GM12878 (cell line): ENCODE data around the gene ADCY9.

Experiments used
- POLR2A ChIP-seq: IDR thresholded peaks from 2 replicates; pipeline ENCODE4 v1.6.1; 2011; ENCODE audit warnings: low read depth, mild to moderate bottlenecking, low read length
- TCF12 ChIP-seq: IDR thresholded peaks from 2 replicates; pipeline ENCODE4 v1.6.1; 2011; ENCODE audit warnings: low read depth, mild to moderate bottlenecking, low read length
- ZNF622 ChIP-seq: fragments of 450-650 bp; IDR thresholded peaks from 2 replicates; pipeline ENCODE4 v1.6.1; 2017; ENCODE audit warnings: mild to moderate bottlenecking, inconsistent platforms
- TF ChIP-seq, protein P1 (sequence below), 3 experiments: IDR thresholded peaks in 2 of 3; conservative IDR thresholded peaks in 1 of 3; 2 replicates each; pipeline ENCODE4 v1.5.1; 2011; ENCODE audit warnings: low read depth in 3 of 3, low read length in 3 of 3, mild to moderate bottlenecking in 3 of 3, control low read depth in 2 of 3, moderate library complexity in 2 of 3, inconsistent platforms in 1 of 3, mixed read lengths in 1 of 3; ENCODE audit not compliant: control insufficient read depth in 2 of 3, insufficient read depth in 1 of 3; ENCODE audit errors: extremely low read depth in 1 of 3
- TF ChIP-seq, protein P2 (sequence below): IDR thresholded peaks from 2 replicates; pipeline ENCODE4 v1.6.1; 2011; ENCODE audit warnings: low read depth, low read length, improper control_type of control experiment, borderline replicate concordance

DNA sequence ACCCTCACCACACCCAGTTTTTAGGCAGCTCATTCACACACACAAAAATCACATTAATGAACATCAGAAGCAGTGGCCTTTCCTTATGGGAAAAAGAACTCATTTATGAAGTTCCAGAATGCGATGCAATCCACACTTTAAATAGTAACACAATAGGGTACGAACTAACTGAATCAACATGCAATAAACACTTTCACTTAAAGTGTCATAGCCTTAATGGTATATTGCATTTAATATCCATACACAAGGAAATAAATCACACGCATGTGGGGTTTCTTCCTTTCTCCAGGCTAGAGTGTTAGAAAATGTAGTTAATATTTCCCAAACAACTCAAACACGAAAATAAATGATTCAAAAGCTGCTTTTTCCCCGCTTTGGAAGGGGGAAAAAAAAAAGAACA is 19.7 kb downstream of the ADCY9 start:
- TF ChIP-seq, protein P1, sequence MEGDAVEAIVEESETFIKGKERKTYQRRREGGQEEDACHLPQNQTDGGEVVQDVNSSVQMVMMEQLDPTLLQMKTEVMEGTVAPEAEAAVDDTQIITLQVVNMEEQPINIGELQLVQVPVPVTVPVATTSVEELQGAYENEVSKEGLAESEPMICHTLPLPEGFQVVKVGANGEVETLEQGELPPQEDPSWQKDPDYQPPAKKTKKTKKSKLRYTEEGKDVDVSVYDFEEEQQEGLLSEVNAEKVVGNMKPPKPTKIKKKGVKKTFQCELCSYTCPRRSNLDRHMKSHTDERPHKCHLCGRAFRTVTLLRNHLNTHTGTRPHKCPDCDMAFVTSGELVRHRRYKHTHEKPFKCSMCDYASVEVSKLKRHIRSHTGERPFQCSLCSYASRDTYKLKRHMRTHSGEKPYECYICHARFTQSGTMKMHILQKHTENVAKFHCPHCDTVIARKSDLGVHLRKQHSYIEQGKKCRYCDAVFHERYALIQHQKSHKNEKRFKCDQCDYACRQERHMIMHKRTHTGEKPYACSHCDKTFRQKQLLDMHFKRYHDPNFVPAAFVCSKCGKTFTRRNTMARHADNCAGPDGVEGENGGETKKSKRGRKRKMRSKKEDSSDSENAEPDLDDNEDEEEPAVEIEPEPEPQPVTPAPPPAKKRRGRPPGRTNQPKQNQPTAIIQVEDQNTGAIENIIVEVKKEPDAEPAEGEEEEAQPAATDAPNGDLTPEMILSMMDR (IDR thresholded peaks at IDR 0.05 in 2 of 3, conservative IDR thresholded peaks at IDR 0.05 in 1 of 3; ENCODE audit: control insufficient read depth in 2 of 3, extremely low read depth in 1 of 3, insufficient read depth in 1 of 3, low read depth in 3 of 3, low read length in 3 of 3), result no peak
- TF ChIP-seq POLR2A (no peak), TCF12 (no peak), ZNF622 (no peak)
- TF ChIP-seq, protein P2, sequence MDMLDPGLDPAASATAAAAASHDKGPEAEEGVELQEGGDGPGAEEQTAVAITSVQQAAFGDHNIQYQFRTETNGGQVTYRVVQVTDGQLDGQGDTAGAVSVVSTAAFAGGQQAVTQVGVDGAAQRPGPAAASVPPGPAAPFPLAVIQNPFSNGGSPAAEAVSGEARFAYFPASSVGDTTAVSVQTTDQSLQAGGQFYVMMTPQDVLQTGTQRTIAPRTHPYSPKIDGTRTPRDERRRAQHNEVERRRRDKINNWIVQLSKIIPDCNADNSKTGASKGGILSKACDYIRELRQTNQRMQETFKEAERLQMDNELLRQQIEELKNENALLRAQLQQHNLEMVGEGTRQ, result no peak
